RWPE1 (cell line): Measurements from ENCODE around the gene POMGNT1.

Experiments
- CTCF ChIA-PET: fragments of 350-600 bp; sonication (Branson Sonifier 250); formaldehyde crosslinking; extraction: SDS; loops from one replicate; lab custom pipeline; 2021; lab: Yijun Ruan, JAX
- POLR2A ChIA-PET: fragments of 400-600 bp; formaldehyde crosslinking; extraction: SDS; loops from one replicate; lab custom pipeline; 2020; ENCODE audit warnings: antibody characterized with exemption; ENCODE audit not compliant: low non-redundant PET; lab: Yijun Ruan, JAX
- DNase-seq: peaks from one replicate; pipeline ENCODE4 v3.0.0; 2012; ENCODE audit warnings: low spot score
- H3K27ac ChIP-seq: fragments of 450-650 bp; 2 replicates; pipeline ENCODE4 v1.5.1; 2017
- CTCF ChIP-seq: fragments of 450-650 bp; conservative IDR thresholded peaks from 2 replicates; pipeline ENCODE4 v1.5.1; 2017; ENCODE audit warnings: low read depth, mild to moderate bottlenecking

The POMGNT1 gene

GRCh38 chr1:46152016-46152415, 46.2 kb downstream of the POMGNT1 start:
- H3K27ac ChIP-seq = no peak overlapping the region
- ChIA-PET POLR2A (no interaction called here), CTCF (interaction anchor here (0.6 kb wide), 1 partner anchor 13 kb away, joined by 4 read pairs; no protein-coding TSS in a partner anchor)
- no peak for TF ChIP-seq CTCF
- DNase-seq = no peak

DNA sequence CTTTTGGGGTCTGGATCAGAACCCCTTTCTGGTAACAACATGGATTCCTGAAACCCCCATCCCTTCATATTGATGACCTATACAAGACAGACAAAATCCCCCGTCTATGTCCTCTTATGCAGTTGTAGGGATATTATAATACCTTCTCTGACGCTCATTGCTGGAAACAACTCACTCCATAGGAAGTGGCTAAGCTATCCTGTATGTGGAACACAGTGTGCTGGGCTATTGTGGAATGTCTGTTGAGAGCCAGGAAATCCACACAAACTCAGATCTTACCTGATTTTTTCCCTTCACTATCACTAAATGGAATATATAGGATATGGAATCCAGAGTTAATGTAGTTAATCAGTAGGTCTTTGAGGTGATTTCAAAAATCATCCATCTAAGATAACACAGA, 48.1 kb downstream of the POMGNT1 start:
- ChIA-PET POLR2A (no interaction called here), CTCF (interaction anchor here (0.6 kb wide), 1 partner anchor 10 kb away, joined by 3 read pairs; no protein-coding TSS in a partner anchor)
- DNase-seq = no peak
- no peak overlapping the region for H3K27ac ChIP-seq
- TF ChIP-seq CTCF = no peak

DNA sequence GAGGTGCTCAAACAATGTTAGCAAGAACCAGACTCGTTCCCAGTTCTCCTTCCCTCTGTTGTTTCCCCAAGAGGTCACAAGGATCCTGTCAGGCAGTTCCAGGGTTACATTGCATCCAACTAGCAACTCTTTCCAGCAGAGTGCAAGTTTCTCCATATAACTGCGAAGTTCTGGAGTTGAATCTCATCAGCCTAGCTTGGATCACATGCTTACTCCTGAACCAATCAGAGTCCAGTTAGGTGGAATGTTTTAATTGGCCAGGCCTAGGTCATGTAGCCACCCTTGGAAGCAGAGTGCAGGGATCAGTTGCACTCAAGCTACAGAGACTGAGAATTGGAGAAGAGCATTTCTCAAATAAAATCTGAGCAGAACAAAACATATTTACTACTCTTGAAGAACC, 49.9 kb downstream of the POMGNT1 start:
- H3K27ac ChIP-seq = no peak overlapping the region
- no peak for TF ChIP-seq CTCF
- ChIA-PET POLR2A (no interaction called here), CTCF (interaction anchor here (0.7 kb wide), 1 partner anchor 1484 kb away, joined by 7 read pairs; no protein-coding TSS in a partner anchor)
- DNase-seq = no peak
